ENCODE data around the gene FER1L5. TPM values are rescaled to one million over a fixed set of nuclear protein-coding genes. Genes with fewer than 3 reads are reported as not detected.

FER1L5 gene
- total and polyA plus RNA-seq, 9 of the 15 experiments (the other 6 are each of a cell fraction or from before 2014, with no cell fraction given), result 0.01 TPM; not detected in 6

GRCh38 chr2:96739633-96740428, 97.3 kb downstream of the FER1L5 start, which contains the start of gene LMAN2L (continued):
- no peak for TF ChIP-seq ZBTB34 (CRISPR knock-in tag; IDR thresholded peaks at IDR 0.05)
- no peak for TF ChIP-seq DDX20 (tag; IDR thresholded peaks at IDR 0.05; ENCODE audit: low read depth)
- no peak for TF ChIP-seq EZH2 (IDR thresholded peaks at IDR 0.05; ENCODE audit: borderline replicate concordance, low read depth, low read length)
- 0 out of 2 replicates have a peak, but pooled peaks have one; percentile 5 for TF ChIP-seq MAFK (IDR thresholded peaks at IDR 0.05; ENCODE audit: low read length)
- TF ChIP-seq IFI16 (CRISPR knock-in tag; IDR thresholded peaks at IDR 0.05), result no peak
- peak; percentile 65; the same call in 1 of the 2 replicates for TF ChIP-seq ZNF263 (CRISPR knock-in tag; IDR thresholded peaks at IDR 0.05; ENCODE audit: borderline replicate concordance)
- peak; percentile 58 for TF ChIP-seq POLR2B (IDR thresholded peaks at IDR 0.05; ENCODE audit: low read depth, partially characterized antibody)
- TF ChIP-seq ZNF24 (IDR thresholded peaks at IDR 0.05), result no peak
- TF ChIP-seq PBX2 (CRISPR knock-in tag; IDR thresholded peaks at IDR 0.05; ENCODE audit: low read depth), result no peak
- 0 out of 2 replicates have a peak, but pooled peaks have one; percentile 18 for TF ChIP-seq PBX2 (tag; conservative IDR thresholded peaks at IDR 0.05; ENCODE audit: low read depth)
- TF ChIP-seq SP2 (IDR thresholded peaks at IDR 0.05; ENCODE audit: extremely low read depth, low read depth, low read length, poor library complexity, severe bottlenecking), result peak; percentile 76
- TF ChIP-seq EGR1 (conservative IDR thresholded peaks at IDR 0.05), result 0 out of 2 replicates have a peak, but pooled peaks have one; percentile 15
- TF ChIP-seq OTX1 (CRISPR knock-in tag; IDR thresholded peaks at IDR 0.05), result no peak
- TF ChIP-seq ZBTB7A (IDR thresholded peaks at IDR 0.05; ENCODE audit: borderline replicate concordance, control insufficient read depth, low read depth, low read length), result peak; percentile 84
- TF ChIP-seq ZNF274 (IDR thresholded peaks at IDR 0.05; ENCODE audit: borderline replicate concordance, low read depth, low read length), result no peak
- no peak for TF ChIP-seq TCFL5 (CRISPR knock-in tag; conservative IDR thresholded peaks at IDR 0.05)
- TF ChIP-seq CSDE1 (IDR thresholded peaks at IDR 0.05), result peak in 1 of 2 experiments; percentile 79; a peak in 1 of 4 replicates
- no peak for TF ChIP-seq TCF7L2 (IDR thresholded peaks at IDR 0.05; ENCODE audit: low read depth, low read length)
- peak; percentile 84; the same call in 1 of the 2 replicates for TF ChIP-seq PHF8 (IDR thresholded peaks at IDR 0.05; ENCODE audit: borderline replicate concordance, low read length)
- TF ChIP-seq PHF20 (IDR thresholded peaks at IDR 0.05; ENCODE audit: partially characterized antibody), result peak; percentile 62
- peak in 1 of 2 experiments; percentile 30; a peak in 1 of 4 replicates for TF ChIP-seq TBL1XR1 (IDR thresholded peaks at IDR 0.05; ENCODE audit: low read length in 2 of 2)
- TF ChIP-seq ZFP36 (IDR thresholded peaks at IDR 0.05; ENCODE audit: low read depth, low read length, partially characterized antibody), result no peak
- no peak for TF ChIP-seq ZNF324 (CRISPR knock-in tag; IDR thresholded peaks at IDR 0.05)
- TF ChIP-seq ETV5 (CRISPR knock-in tag; IDR thresholded peaks at IDR 0.05; ENCODE audit: low read depth), result 0 out of 2 replicates have a peak, but pooled peaks have one; percentile 27
- peak; percentile 57; the same call in 1 of the 2 replicates for TF ChIP-seq POLR2AphosphoS5 (IDR thresholded peaks at IDR 0.05; ENCODE audit: control insufficient read depth, insufficient read depth, low read depth, low read length)
